Heart right ventricle (tissue), 16 donors: ENCODE measurements around the gene GPC5. TPM values are rescaled to one million over a fixed set of nuclear protein-coding genes. Genes with fewer than 3 reads are reported as not detected.
A peak's percentile ranks its signal among the peaks of the same experiment; 100 is the strongest.

Source experiments
- ATAC-seq, 8 donors: fragments of 200-7000 bp; cut with Tn5 transposase; one replicate each; pipeline ENCODE4 v1.9.1; 2020; ENCODE audit warnings: mild to moderate bottlenecking in 8 of 8, moderate library complexity in 8 of 8, moderate number of reproducible peaks in 1 of 8
- DNase-seq, 2 donors: peaks; one replicate each; pipeline ENCODE4 v3.0.0-alpha.2; 2020
- H3K27ac ChIP-seq, 10 donors: fragments of 200-600 bp; sonication (generic) in 2 of 10; one replicate each; pipeline versions ENCODE4 v1.5.0 to v1.8.0; 2020 to 2022; ENCODE audit warnings: mild to moderate bottlenecking in 3 of 10
- H3K27me3 ChIP-seq, 7 donors: fragments of 200-600 bp; one replicate each; pipeline ENCODE4 v1.8.0; 2021 to 2022; ENCODE audit warnings: mild to moderate bottlenecking in 2 of 7
- H3K36me3 ChIP-seq, 9 donors: fragments of 200-600 bp; sonication (generic) in 1 of 9; one replicate each; pipeline versions ENCODE4 v1.5.0 to v1.8.0; 2020 to 2022; ENCODE audit warnings: mild to moderate bottlenecking in 2 of 9
- H3K4me1 ChIP-seq, 9 donors: fragments of 200-600 bp; sonication (generic) in 1 of 9; one replicate each; pipeline versions ENCODE4 v1.5.0 to v1.8.0; 2020 to 2022; ENCODE audit warnings: mild to moderate bottlenecking in 4 of 9
- H3K4me3 ChIP-seq, 10 donors: fragments of 200-600 bp; sonication (generic) in 2 of 10; one replicate each; pipeline versions ENCODE4 v1.5.0 to v1.8.0; 2020 to 2022; ENCODE audit warnings: mild to moderate bottlenecking in 7 of 10, moderate library complexity in 2 of 10
- H3K9me3 ChIP-seq, 11 donors: fragments of 200-600 bp in 10 of 11; sonication (generic) in 2 of 11; one replicate each; pipeline versions ENCODE4 v1.5.0 to v1.8.0; 2013 to 2022; ENCODE audit warnings: mild to moderate bottlenecking in 2 of 11, control low read depth in 1 of 11, moderate library complexity in 1 of 11
- CTCF ChIP-seq, 9 donors: fragments of 200-600 bp; sonication (generic) in 2 of 9; IDR thresholded peaks; one replicate each; pipeline versions ENCODE4 v1.5.0 to v1.8.0; 2021 to 2022; ENCODE audit warnings: antibody characterized with exemption in 9 of 9, mild to moderate bottlenecking in 5 of 9, moderate library complexity in 1 of 9
- WGBS, 2 donors: extraction: QIAGEN DNeasy Blood & Tissue Kit; methylation state at CpG; one replicate each; pipeline ENCODE4 v1.1.7; 2013; ENCODE audit warnings: inconsistent platforms in 1 of 2; 5-methylcytosine and 5-hydroxymethylcytosine counted together
- intact Hi-C, 10 donors: fragments of 100-400 bp; cut with DNase I; formaldehyde crosslinking; loops; one replicate each; pipeline versions ENCODE4 v1.11.1 to v1.14.2; 2022
- polyA plus RNA-seq, 2 donors: library from polyadenylated mRNA; stranded (reverse); fragments of 200-250 nt; gene quantifications; one replicate each; pipeline ENCODE4 v1.2.3, GENCODE V29; 2013
- total RNA-seq, 10 donors: library from RNA; stranded (reverse); fragmentation: NEBNext Ultra II Directional in 3 of 10; extraction: Animal tissue kit (Norgen Biotek cat#: 25700) in 3 of 10; gene quantifications; one replicate each; pipeline versions ENCODE4 v1.2.1 to v1.2.4, GENCODE V29; 2021 to 2023
- donor health status: Arrhythmogenic right ventricular cardiomyopathy.
- donor health status: ischemic (EF 13 %, LVEDD 7.1; RV severe dilation, severe dysfunction).
- donor health status: healthy with polysubstance abuse.
- donor health status: DM: no; HTN: yes; CAD: no.
- donor health status: DM: no; HTN: no; CAD: no.
- donor health status: ischemic (EF 25% LVEDD 6.9; RV normal size, moderate dysfunction).
- donor health status: ischemic (EF 25% LVEDD 5.7; RV mildly dilated, moderate dysfunction).
- donor health status: healthy.
- donor health status: DM: yes; HTN: yes; CAD: no.
- donor health status: Ischemic cardiomyopathy.
- donor health status: ischemic (EF 35%, LVEDD 5.7; RV mildly dilated, moderate dysfunction).
- donor health status: nonischemic (EF 11% LVEDD 7.7; RV severe dilation, severe dysfunction).
- donor health status: DM: yes; HTN: yes; CAD: no.
- donor health status: PGD.
- donor health status: ischemic (EF 29% LVEDD 5.4; RV normal size, mild dysfunction).
- donor health status: nonischemic (EF 23%, LVEDD 6.1; RV moderate dilation, normal function).

Gene GPC5
- total and polyA plus RNA-seq, 12 donors: 0.01 to 3.5 (median 0.70) TPM; not detected in 1

DNA sequence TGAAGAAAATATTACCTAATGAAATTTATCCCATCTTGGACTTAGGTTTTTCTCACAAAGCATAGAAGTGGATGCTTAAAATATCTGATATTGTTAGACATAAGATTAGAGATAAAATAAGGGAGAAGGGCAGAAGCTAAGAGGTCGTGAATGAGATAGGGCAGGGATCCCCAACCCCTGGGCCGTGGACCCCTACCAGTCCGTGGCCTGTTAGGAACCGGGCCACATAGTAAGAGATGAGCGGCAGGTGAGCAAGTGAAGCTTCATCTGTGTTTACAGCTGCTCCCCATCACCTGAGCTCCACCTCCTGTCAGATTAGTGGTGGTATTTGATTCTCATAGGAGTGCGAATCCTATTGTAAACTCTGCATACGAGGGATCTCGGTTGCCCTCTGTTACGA lies 202.9 kb downstream of the GPC5 start:
- Histone ChIP-seq H3K27me3 (no peaks in the 10 kb centered on the region), H3K9me3 (no peaks in the 10 kb centered on the region), H3K36me3 (no peaks in the 10 kb centered on the region), H3K4me3 (no peak overlapping the region), H3K27ac (no peak overlapping the region), H3K4me1 (no peaks in the 10 kb centered on the region)
- intact Hi-C loops: no loop called here
- ATAC-seq (no peak), DNase-seq (no peak)
- WGBS, 2 donors: 82 to 83% methylated on average over 9 of the region's 9 CpGs
- TF ChIP-seq CTCF (IDR thresholded peaks at IDR 0.05): no peak

- H3K4me1 ChIP-seq: no peaks in the 10 kb centered on the region
- H3K9me3 ChIP-seq: no peaks in the 10 kb centered on the region
- no peak for TF ChIP-seq CTCF (IDR thresholded peaks at IDR 0.05)
- no peaks in the 10 kb centered on the region for H3K27me3 ChIP-seq
- no peak overlapping the region for H3K27ac ChIP-seq
- no peak overlapping the region for H3K4me3 ChIP-seq
- H3K36me3 ChIP-seq: no peaks in the 10 kb centered on the region
- 85 to 87% methylated on average over 3 of the region's 3 CpGs for WGBS, 2 donors
- DNase-seq (no peak), ATAC-seq (no peak)
- intact Hi-C loops: no loop called here
Measured at GRCh38 chr13:91601807-91602206, 203.4 kb downstream of the GPC5 start.

DNA sequence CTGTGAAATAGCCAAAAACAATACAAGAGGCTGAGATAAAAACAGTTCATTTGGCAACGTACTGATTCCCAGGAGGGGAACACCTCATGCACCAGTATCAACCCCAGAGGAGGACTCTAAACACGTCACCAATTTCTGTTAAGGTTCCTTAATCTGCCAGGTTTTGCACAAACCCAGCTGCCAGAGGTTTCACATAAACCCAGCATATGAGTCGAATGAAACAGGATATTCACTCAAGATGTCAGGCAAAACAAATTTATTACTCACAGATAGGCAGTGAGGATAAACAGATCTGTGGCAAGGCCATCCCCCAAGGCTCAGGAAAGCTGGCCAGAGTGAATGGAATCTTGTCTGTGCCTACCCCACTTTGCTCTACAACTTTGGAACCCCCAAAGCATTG lies 210.9 kb downstream of the GPC5 start:
- peaks cover 0 to 3% (median 0%) of the 10 kb centered on the region in 11 donors for H3K9me3 ChIP-seq
- H3K27ac ChIP-seq: no peak overlapping the region
- no peaks in the 10 kb centered on the region for H3K4me1 ChIP-seq
- H3K27me3 ChIP-seq: no peaks in the 10 kb centered on the region
- WGBS, 2 donors: 32 to 42% methylated on average over 3 of the region's 3 CpGs
- H3K4me3 ChIP-seq: peak overlapping the region in 1 of 10 donors; percentile 7
- peak in 1 of 8 donors; percentile 22 for ATAC-seq
- no peak for TF ChIP-seq CTCF (IDR thresholded peaks at IDR 0.05)
- DNase-seq: no peak
- no peaks in the 10 kb centered on the region for H3K36me3 ChIP-seq
- intact Hi-C loops: no loop called here

- TF ChIP-seq CTCF (IDR thresholded peaks at IDR 0.05): no peak
- 74 to 75% methylated on average over 3 of the region's 3 CpGs for WGBS, 2 donors
- no peaks in the 10 kb centered on the region for H3K4me1 ChIP-seq
Measured at GRCh38 chr13:91618315-91618714, 219.9 kb downstream of the GPC5 start.

More at GRCh38 chr13:91618315-91618714, 219.9 kb downstream of the GPC5 start:
- intact Hi-C loops: no loop called here
- Histone ChIP-seq H3K4me3 (no peak overlapping the region), H3K9me3 (no peaks in the 10 kb centered on the region), H3K36me3 (no peaks in the 10 kb centered on the region), H3K27me3 (no peaks in the 10 kb centered on the region), H3K27ac (no peak overlapping the region)
- DNase-seq (no peak), ATAC-seq (no peak)
